DMS79 treated with DMSO at 0.1 percent for 48 hours (cell line): ENCODE measurements around the gene ZNF518B.

Source experiments
- DNase-seq: peaks from one replicate; lab custom pipeline; 2025; lab: John Stamatoyannopoulos, UW

The ZNF518B gene, protein sequence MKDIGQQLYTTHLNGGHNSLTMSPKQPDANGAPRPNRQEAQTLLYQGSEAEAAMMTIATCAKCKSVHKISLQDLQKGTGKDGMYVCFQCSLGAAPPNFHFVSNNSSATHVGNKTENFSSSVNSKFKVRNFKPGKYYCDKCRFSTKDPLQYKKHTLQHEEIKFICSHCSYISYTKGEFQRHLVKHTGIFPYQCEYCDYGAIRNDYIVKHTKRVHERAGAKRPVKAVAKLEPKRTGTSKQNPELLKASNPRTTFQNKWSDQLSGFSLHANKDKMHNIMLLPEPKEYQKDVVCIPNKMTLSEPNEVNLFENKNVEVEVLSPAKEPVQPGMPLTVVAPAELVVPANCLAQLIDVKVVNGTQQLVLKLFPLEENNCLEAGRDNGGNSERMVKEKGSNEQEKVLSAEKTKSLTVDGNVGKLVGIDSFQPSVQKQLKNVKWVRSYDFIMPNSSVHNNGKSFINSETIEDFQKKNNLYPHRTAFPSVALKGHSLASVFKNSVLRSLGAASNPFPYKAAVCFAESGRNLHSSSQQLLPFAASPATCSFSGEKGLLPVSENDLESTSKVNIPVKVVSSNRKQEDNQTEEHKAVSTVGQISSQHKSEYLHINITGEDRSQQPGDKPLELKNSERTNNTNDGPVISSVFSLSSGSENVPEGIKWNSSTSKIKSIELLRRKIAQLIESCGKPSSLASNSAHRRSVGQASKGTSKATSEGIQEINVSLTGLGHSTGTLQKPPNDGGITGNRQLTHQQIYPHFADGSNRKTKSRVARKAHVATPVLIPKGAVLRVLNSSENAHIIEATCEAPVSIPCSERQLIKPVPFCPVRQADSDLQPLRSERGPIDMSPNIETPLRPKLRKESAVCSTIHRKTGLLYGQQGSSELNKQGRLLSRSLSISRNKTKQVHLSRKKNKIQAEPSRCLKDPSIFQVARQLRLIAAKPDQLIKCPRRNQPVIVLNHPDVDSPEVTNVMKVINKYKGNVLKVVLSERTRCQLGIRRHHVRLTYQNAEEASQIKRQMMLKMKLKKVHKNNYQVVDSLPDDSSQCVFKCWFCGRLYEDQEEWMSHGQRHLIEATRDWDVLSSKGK

GRCh38 chr4:10457255-10457801 lies at the start of gene ZNF518B:
ZNF518B (minus strand) TSS chr4:10457426; CDS start chr4:10446328, 11,098 bp downstream.
- peak; percentile 28 for DNase-seq

DNA sequence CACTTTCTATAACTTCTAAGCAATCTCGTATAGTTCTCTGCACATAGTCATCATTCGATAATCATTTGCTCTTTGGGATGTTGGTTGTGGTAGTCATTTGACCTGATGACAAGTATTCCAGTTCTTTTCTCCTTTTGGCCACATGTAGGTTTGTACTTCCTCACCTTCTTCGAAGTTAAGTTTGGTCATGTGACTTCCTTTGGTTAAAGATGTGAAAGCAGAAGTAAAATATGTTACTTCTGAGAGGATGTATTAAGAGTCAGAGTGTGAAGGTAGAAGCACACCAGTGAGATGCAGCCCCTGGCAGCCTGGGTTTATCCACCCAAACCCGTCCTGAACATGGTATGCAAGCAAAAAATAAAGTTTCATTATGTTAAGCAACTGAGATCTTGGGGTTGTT lies 48.9 kb upstream of the ZNF518B start:
- no peak for DNase-seq

DNA sequence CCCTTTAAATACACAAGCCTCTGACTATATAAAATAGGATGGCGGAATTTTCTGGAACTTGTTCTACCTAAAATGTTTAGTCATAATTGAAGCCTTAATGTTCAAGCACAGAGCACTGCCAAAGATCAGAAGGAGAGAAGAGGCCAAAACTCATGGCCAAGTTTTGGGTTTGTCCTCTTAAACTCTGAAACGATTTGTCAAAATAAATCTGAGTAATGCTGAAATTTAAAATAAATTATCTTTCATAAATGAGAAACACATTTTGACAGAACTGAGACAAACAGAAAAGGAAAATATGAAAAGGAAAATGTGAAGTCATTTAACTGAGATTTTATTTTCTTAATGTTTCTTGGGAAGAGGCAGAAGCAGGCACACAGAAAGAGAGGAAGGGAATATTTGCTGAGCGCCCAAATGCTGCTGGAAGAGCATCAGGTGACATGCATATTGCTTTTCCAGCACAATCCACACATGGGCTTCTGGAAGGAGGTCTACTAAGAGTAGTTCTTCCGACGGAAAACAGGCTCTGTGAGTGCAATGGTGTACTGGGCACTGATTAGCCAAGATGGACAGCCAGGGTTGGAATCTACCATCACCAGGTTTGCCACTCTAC lies 47.4 kb upstream of the ZNF518B start:
- no peak for DNase-seq

DNA sequence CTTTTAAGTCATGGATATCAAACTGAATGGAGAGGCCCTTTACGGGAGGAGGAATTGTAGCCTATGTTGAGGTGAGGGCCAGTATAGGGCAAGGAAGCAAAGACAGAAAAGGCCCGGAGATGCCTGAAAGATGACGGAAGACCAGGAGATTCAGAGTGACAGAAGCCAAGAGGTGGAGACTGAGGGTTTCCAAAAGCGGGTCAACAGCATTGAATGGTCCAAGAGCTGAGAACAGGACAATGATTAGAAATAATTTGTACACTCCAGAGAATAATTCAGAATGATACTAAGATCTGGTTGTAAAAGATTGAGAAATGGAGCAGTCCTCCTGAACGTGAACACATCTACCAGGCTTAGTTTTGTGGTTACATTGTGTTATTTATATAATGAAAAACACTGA lies 45.5 kb upstream of the ZNF518B start:
- DNase-seq, result no peak

GRCh38 chr4:10500776-10501175 lies 43.5 kb upstream of the ZNF518B start:
- DNase-seq, result no peak

DNA sequence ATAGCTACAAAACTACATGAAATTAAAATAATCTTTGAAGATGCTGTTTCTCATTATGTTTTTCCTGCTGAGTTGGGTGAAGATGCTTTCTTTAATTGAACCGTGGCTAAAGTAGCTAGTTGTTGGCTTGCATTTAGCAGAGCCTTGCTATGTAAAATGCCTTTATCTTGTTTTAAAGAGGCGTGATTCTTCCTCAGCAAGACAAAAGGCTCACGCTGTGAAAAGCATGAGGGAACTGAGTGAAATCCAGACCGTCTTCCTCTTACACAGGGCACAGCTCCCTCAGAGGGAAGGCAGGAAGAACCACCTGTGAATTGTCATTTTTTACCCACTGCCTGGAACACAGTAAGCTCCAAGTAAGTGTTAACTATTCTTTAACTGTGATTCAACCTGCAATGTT lies 39.0 kb upstream of the ZNF518B start:
- no peak for DNase-seq

GRCh38 chr4:10495651-10496050 lies 38.4 kb upstream of the ZNF518B start:
- no peak for DNase-seq

GRCh38 chr4:10492464-10492863 lies 35.2 kb upstream of the ZNF518B start:
- DNase-seq, result no peak

GRCh38 chr4:10491401-10491800 lies 34.2 kb upstream of the ZNF518B start:
- no peak for DNase-seq

DNA sequence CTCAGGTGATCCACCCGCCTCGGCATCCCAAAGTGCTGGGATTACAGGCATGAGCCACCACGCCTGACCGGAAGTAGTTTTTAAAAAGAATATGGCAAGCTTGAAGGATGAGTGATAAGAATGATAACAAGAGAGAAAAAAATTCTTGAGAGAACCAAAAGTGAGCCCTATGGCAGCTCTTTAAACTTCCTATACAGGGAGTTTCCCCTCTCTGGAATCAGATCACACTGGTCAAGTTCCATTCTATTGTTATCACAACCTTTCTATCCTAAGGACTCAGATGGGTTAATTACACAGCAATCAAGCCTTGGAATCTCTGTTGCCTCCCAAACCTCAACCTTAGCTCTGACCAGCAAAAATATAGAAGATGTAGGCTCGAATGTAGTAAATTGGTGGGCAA lies 33.8 kb upstream of the ZNF518B start:
- no peak for DNase-seq

DNA sequence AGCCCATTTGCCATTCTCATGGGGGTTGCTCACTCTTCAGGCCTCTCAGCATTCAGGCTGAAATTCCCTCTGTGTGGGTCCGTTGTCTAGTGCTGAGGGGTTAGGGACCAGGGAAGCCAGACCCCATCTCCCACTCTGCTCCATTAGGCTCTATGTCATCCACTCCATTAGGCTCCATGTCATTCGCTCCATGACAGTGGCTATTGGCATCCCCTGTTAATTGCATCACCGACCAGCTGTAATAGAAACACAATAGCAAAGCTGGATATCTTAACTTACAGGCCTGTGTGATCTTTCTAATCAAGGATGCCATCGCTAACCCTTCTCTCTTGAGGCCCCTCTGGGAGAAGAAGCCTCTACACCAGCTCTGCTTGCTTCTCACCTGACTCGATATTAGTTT lies 25.7 kb upstream of the ZNF518B start:
- no peak for DNase-seq

DNA sequence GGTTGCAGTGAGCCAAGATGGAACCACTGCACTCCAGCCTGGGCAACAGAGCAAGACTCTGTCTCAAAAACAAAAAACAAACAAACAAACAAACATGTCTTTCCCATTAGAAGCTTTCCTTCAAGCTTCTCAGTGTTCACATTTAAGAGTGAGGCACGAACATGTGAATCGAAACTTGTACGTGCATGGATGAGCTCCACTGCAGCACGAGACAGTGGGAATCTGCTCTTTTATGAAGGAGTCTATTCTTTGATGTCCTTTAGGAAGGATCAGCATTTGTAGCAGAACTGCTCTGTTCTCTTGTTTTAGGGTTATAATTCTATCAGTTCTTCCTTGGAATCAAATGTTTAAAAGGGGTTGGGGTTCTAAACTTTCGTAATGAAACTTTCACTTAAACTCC lies 23.4 kb upstream of the ZNF518B start:
- DNase-seq, result no peak

DNA sequence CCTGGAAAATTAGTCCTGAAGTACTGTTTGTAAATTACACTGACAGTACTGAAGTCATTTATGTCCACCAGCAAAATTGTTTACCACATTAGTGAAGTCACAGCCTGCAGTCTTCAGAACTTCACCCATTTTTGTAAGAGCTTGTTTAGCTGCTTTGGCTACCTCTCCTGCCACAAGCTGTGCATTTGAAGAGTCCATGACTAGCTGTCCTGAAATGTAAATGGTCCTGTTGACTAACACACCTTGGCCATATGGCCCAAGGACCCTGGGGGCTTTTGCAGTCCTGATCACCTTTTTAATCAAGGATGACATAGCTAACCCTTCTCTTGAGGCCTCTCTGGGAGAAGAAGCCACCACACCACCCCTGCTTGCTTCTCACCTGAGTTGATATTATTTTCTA lies 21.4 kb upstream of the ZNF518B start:
- DNase-seq, result no peak

DNA sequence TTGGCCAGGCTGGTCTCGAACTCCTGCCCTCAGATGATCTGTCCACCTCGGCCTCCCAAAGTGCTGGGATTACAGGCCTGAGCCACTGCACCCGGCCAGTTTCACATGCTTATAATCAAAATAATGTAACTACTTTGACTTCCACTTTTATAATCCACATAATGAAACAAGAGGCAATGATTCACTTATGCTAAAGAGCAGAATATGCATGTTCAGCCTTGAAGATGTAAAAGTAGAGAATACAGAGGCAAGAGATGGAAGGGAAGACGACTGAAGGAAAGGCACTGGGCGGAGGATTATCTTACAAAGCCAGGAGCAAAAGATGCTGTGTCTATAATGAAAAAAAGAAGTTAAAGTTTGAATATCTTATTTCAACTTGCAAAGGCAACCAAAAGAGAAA lies 13.3 kb upstream of the ZNF518B start:
- DNase-seq, result no peak

GRCh38 chr4:10466161-10466560 lies 8.9 kb upstream of the ZNF518B start:
- DNase-seq, result no peak

DNA sequence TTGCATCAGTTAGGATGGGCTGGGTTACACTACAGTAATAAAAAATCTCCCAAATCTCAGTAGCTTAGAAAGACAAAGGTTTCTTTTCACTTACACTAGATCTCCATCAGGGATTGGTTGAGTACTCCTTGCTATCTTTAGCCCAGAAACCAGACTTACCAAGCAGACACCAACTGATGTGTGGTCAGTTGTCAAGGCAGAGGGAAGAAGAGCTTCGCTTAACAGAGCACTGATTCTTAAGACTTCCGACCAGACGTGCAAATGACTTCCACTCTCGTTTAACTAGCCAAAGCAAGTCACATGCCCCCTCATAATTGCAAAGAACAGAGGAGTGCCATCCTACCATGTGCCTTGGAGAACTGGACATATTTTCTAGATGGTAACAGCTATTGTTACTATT lies 5.7 kb upstream of the ZNF518B start:
- DNase-seq, result no peak

DNA sequence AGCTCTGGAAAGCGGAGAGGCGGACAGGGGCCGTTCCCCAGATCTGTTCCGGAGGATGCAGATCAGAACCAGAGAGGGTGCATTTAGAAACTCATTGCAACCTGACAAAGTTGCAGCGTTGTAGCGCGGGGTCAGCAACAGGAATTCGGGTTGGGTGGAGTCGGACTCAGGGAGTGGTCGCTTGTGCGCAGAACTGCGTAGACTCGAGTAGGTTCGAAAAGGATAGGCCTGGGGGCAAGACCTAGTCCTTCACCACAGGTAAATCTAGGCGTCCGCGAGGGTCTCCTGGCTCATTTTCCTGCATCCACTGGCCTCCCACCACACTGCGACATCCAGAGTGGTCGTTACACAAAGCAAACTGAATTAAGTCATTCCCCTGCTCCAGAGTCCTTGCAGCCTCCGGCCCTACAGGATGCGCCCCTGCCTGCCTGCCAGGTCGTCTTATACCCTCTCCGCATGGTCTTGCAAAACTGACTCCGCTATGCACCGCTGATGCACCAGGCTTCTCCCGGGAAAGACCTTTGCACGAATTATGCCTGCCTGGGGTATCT lies 4.7 kb upstream of the ZNF518B start:
- no peak for DNase-seq

GRCh38 chr4:10461091-10461849 lies 4.0 kb upstream of the ZNF518B start:
- peak; percentile 4 for DNase-seq

DNA sequence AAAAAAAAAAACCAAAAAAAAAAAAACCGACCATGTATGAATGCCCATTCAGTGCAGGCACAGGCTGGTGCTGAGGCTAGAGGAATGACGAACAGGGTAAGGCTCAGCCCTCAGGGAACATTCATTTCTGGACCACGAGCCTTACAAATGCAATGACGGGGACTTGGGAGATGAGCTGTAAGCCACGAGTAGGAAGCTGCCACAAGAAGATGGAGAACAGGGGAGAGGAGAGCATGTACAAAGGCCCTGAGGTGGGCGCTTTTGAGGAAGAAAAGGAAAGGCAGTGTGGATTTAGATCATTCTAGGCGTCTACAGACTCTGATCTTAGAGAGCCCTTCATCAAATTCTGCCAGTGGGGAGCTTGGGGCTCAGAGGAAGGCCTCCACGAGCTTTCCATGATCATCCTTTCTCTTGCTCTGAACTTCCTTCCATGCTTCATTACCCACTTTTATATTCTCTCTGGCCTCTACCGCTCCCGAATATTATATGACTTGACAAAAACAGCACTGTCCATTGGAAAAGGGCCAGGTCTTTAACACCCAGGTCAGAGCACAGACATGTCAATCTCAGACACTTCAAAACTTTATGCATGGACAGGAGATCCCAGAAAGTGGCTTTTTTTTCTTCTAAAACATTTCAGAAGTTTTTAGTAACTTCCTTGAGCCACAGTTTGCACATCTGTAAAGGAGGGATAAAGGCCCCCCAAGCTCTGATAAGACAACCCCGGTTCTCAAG lies 3.3 kb upstream of the ZNF518B start:
- no peak for DNase-seq

GRCh38 chr4:10459305-10459704 lies 2.1 kb upstream of the ZNF518B start:
- DNase-seq, result no peak
